Urinary bladder (tissue), 4 donors: ENCODE measurements around the gene NACA2. TPM values are rescaled to one million over a fixed set of nuclear protein-coding genes. Genes with fewer than 3 reads are reported as not detected.
"Not testable (repeated sequence)": the region's sequence is repeated elsewhere in the genome, so short reads cannot be mapped to it uniquely, and the experiment has no call there.

Experiments
- DNase-seq: peaks from one replicate; pipeline ENCODE4 v3.0.0-alpha.2; 2015; ENCODE audit errors: extremely low spot score
- H3K27ac ChIP-seq: one replicate; pipeline ENCODE4 v1.5.1; 2013; ENCODE audit warnings: low read depth, mild to moderate bottlenecking, moderate library complexity
- H3K36me3 ChIP-seq: one replicate; pipeline ENCODE4 v1.6.1; 2013; ENCODE audit warnings: mild to moderate bottlenecking, moderate library complexity; ENCODE audit not compliant: insufficient read depth
- H3K4me1 ChIP-seq: one replicate; pipeline ENCODE4 v1.6.1; 2013; ENCODE audit warnings: mild to moderate bottlenecking, moderate library complexity; ENCODE audit not compliant: insufficient read depth
- H3K4me3 ChIP-seq: one replicate; pipeline ENCODE4 v1.5.1; 2013; ENCODE audit warnings: low read depth, low read length
- WGBS: extraction: QIAGEN DNeasy Blood & Tissue Kit; methylation state at CpG from one replicate; pipeline ENCODE4 v1.1.7; 2013; 5-methylcytosine and 5-hydroxymethylcytosine counted together
- polyA plus RNA-seq: library from polyadenylated mRNA; stranded (reverse); fragments of 200-250 nt; gene quantifications from one replicate; pipeline ENCODE4 v1.2.3, GENCODE V29; 2013
- total RNA-seq: library from RNA; depleted of rRNA; stranded (reverse); fragments of >200 nt; gene quantifications from one replicate; pipeline ENCODE4 v1.2.3, GENCODE V29; 2014
- donor health status: healthy with polysubstance abuse.
- donor health status: healthy.

NACA2 gene
- total and polyA plus RNA-seq, 2 donors: not detected

DNA sequence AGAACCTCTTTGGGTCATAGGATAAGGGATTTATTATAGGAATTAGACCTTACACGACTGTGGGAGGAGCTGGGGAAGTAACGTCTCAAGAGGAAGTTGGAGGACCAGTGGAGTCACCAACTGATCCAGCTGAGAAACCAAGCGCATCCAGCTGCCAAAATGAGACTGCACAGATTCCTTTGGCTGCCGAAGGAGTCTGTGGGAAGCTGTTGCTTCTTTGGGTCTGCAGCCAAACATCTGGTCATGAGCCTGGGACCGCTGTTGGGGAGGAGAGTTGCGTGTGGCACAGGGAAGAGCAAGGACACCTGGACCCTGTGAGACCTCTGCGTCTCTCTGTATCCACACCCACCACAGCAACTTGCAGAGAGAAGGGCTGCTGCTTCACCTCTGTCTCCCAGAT lies 2.4 kb upstream of the NACA2 start:
- DNase-seq: no peak
- Histone ChIP-seq H3K36me3 (no peaks in the 10 kb centered on the region), H3K27ac (no peak overlapping the region), H3K4me1 (no peaks in the 10 kb centered on the region), H3K4me3 (no peak overlapping the region)
- WGBS: 35% methylated on average over 7 of the region's 7 CpGs

DNA sequence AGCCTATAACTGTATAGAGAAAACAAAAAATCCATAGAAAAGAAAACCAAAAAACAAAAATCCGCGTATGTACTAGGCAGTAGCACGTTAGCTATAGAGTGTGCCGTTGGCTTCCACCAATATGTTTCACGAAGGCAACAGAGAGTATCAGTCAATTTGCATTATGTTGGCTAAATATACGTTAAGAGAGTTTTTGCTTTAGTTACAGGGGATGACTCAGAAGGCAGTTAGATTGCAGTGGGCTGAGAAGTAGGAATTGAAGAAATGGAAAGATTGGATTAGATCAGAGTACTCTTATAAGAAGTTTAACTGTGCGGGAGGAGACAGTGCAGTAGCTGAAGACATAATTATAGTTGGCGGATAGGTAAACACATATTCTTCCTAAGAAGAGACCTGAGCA lies 911 bp upstream of the NACA2 start:
- H3K4me1 ChIP-seq: no peaks in the 10 kb centered on the region
- DNase-seq: no peak
- H3K27ac ChIP-seq: no peak overlapping the region
- H3K36me3 ChIP-seq: no peaks in the 10 kb centered on the region
- no peak overlapping the region for H3K4me3 ChIP-seq
- 92% methylated on average over 8 of the region's 8 CpGs for WGBS

DNA sequence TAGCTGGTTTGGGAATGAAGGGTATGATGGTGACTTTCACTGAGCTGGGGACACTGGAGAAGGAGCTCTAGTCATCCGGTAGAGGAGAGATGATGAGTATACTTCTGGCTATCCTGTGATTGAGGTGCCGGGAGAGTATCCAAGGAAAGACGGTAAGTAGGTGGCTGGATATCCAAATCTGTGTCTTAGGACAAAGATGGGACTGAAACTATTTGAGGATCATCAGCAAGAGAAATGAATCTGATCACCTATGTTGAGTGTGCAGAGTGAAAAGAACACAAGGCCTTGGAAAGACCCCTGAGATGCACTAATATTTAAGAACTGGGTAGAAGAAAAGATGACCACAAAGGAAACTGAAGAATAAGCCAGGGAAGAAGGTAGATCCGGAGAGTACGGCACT lies 1.0 kb downstream of the NACA2 start:
- Histone ChIP-seq H3K4me1 (no peaks in the 10 kb centered on the region), H3K27ac (no peak overlapping the region), H3K36me3 (no peaks in the 10 kb centered on the region), H3K4me3 (no peak overlapping the region)
- 97% methylated on average over 5 of the region's 5 CpGs for WGBS
- no peak for DNase-seq

DNA sequence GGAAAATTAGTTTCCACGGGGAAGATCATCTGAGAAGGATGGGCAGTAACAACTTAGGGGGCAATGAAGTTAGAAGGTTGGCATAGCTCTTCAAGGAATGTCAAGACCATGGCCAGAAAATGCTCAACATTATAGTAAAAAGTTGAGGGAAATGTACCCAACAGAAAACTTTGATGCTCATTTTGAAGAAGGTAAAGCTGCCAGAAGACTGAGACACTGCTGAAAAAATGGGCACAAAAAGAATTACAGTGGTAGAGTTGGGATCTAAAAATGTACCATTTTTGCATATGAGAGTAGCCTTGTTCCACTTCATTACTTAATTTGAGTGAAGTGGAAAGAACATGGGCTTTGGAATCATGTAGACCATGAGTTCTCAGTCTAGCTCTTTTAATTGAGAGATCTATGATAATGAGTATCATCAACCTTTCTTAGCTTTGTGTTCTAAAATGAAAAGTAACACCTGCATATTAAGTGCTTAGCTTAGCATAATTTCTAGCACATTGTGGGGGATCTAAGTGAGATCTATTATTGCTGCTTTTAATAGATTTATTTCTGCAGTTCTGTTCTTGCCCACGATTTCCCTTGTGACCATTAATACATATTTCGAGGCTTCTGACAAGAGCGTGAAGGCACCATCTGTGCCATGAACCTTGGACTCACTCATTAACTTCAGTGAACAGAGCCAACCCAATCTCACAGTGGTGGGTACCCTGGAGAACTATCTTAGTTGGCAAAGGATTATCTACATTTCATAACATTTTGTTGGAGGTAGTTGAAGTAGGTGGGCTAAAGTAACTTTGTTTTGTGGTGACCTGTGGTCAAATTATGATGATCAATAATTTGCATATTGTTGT lies 3.0 kb downstream of the NACA2 start:
- WGBS: 89% methylated on average over 4 of the region's 4 CpGs
- H3K4me3 ChIP-seq: no peak overlapping the region
- no peak for DNase-seq
- H3K27ac ChIP-seq: no peak overlapping the region
- no peaks in the 10 kb centered on the region for H3K36me3 ChIP-seq
- no peaks in the 10 kb centered on the region for H3K4me1 ChIP-seq

DNA sequence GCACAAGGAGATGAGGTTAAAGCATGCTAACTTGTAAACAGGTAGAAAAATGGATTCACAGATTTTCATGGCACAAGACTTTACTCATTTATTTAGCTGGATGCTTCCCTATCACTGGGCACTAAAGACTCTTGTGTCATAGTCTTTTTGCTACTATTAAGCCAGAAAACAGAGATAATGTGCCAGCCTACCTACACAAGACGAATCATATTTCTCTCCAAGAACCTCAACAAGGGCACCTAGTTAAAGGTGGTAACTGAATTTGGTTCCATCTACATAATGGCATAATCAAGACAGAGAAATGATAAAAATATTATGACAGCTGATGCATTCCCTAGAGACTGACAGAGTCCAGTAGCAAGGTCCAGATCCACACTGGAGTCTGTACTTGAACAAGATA lies 3.8 kb downstream of the NACA2 start:
- no peak for DNase-seq
- H3K4me1 ChIP-seq: no peaks in the 10 kb centered on the region
- H3K27ac ChIP-seq: no peak overlapping the region
- no peaks in the 10 kb centered on the region for H3K36me3 ChIP-seq
- no peak overlapping the region for H3K4me3 ChIP-seq
- 94% methylated on average over 1 of the region's 1 CpG for WGBS

DNA sequence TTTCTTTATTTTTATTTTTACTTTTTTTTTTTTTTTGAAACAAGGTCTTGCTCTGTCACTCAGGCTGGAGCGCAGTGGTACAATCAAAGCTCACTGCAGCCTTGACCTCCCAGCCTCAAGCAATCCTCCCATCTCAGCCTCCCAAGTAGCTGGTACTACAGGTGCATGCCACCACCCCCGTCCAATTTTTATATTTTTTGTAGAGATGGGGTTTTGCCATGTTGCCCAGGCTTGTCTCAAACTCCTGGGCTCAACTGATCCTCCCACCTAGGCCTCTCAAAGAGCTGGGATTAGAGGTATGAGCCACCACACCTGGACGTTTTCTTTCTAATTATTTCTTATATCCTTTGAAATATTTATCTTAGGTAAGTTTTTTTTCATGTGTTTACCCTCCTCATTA lies 4.4 kb downstream of the NACA2 start:
- H3K36me3 ChIP-seq, DNase-seq, H3K4me1 ChIP-seq, H3K27ac ChIP-seq, H3K4me3 ChIP-seq: not testable (repeated sequence)
- WGBS: 80% methylated on average over 3 of the region's 3 CpGs

DNA sequence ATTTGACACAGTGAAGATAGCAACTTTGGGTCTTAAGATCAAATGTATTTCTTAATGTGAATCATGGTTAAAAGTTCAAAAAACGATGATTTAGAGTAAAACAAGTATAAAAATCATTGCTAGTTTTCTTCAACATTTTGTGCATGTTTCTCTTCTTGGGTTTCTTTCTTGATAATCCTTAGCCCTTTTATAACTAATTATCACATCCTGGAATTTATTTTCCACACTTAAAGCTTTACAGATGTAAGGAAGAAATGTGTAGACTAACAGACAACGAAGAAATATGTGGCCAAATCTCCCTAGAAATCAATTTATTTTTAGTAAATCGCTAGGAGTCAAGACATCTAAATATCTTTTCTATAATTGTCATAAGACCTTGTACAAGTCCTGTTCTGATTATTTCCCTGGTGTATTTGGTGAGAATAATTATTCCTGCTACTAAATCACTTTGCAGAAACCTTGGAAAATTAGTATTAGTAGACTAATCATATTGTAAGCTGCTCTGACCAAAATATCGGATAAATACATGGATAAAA lies 4.9 kb downstream of the NACA2 start:
- no peaks in the 10 kb centered on the region for H3K36me3 ChIP-seq
- H3K4me1 ChIP-seq: no peaks in the 10 kb centered on the region
- no peak overlapping the region for H3K27ac ChIP-seq
- no peak overlapping the region for H3K4me3 ChIP-seq
- no peak for DNase-seq
- 91% methylated on average over 4 of the region's 4 CpGs for WGBS

DNA sequence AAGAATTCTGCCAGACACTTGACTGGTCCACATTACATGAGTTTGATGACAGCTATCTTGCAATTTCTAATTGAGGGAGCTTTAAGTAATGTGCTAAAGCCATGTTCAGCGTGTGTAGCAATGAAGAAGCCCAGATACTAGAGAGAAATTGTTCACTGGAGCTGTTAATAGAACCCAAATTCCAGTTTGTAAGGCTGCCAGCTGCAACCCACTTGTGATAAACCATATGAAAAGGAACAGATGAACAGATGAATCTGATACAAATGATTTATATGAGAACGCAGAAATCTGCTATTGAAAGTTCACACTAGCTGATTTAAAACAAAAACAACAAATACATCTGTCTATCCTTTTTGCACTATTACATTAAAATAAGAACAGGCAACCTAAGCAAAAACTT lies 6.2 kb downstream of the NACA2 start:
- 52% methylated on average over 2 of the region's 2 CpGs for WGBS
- no peak overlapping the region for H3K4me3 ChIP-seq
- H3K36me3 ChIP-seq: no peaks in the 10 kb centered on the region
- DNase-seq: no peak
- no peak overlapping the region for H3K27ac ChIP-seq
- H3K4me1 ChIP-seq: no peaks in the 10 kb centered on the region

DNA sequence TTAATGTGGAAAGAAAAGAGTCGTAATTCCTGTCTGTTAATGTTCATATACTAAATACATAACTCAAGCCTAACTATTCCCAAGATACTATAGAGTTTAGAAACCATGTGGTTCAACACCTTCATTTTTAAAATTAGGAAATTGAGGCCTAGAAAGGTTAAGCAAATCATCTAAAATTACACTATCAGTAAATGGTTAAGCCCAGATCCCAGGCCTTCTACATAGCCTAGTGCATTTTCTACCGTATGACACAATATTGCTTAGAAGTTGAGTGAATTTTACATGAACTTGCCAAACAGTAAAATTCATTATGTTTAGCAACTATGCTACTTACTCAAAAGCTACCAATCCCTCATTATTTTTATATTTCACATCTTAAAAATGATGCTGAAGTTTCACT lies 6.8 kb downstream of the NACA2 start:
- Histone ChIP-seq H3K4me1 (no peaks in the 10 kb centered on the region), H3K4me3 (no peak overlapping the region), H3K36me3 (no peaks in the 10 kb centered on the region), H3K27ac (no peak overlapping the region)
- WGBS: 82% methylated on average over 2 of the region's 2 CpGs
- no peak for DNase-seq

DNA sequence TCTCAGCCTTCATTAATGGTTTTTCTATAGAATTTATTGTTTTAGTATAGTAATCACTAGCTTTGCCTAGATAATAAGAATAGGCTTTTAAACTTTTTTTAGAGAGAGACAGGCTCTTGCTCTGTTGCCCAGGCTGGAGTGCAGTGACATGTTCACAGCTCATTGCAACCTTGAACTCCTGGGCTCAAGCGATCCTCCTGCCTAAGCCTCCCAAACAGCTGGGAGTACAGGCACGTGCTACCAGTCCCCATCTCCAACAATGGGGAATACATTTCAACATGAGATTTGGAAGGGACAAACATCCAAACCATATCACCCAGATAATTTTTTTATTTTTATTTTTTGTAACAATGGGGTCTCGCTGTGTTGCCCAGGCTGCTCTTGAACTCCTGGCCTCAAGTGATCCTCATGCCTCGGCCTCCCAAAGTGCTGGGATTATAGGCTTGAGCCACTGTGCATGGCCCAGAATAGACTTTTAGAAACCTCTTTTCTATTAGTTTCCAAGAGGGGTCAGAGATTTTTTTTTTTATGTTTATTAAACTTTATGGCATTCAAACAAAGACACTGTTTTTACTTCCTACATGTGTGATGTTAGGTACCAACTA lies 7.3 kb downstream of the NACA2 start:
- H3K27ac ChIP-seq: no peak overlapping the region
- WGBS: 96% methylated on average over 4 of the region's 4 CpGs
- DNase-seq: no peak
- H3K4me3 ChIP-seq: no peak overlapping the region
- no peaks in the 10 kb centered on the region for H3K36me3 ChIP-seq
- H3K4me1 ChIP-seq: no peaks in the 10 kb centered on the region

DNA sequence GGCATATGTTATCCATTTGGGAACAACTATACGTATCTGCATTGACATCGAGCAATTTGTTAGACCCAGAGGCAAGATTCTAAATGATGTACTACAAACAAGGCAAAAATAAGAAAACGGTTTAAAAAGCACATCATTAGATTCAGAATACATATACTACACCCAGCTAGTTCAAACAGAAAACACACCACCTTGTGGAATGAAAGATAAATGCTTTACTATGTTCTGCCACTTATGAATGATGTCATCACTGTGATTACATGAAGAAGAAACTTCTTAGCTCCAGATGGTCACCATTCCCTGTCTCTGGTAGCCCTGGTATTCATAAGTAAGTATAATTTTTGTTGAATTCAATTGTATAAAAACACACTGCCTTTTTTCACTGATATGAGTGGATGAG lies 7.8 kb downstream of the NACA2 start:
- Histone ChIP-seq H3K4me3 (no peak overlapping the region), H3K36me3 (no peaks in the 10 kb centered on the region), H3K4me1 (no peaks in the 10 kb centered on the region), H3K27ac (no peak overlapping the region)
- 72% methylated on average over 3 of the region's 3 CpGs for WGBS
- no peak for DNase-seq

DNA sequence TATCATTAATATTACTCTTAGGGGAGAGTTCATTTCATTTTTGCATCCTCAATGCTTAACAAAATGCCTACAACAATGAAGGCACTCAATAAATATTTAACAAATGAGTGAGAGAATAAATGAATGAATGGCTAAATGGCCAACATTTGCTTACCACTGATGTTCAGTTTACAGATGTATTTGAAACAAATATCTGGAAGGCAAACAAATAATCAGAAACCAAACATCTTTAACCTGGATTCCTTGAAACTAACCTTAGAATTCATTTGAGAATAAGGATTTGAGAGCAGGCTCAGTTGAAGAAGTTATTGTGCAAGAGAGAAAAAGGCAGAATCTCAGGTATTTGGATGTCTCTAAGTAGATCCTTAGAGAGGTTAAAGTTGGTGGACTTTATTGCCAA lies 8.4 kb downstream of the NACA2 start:
- Histone ChIP-seq H3K27ac (no peak overlapping the region), H3K4me3 (no peak overlapping the region), H3K36me3 (no peaks in the 10 kb centered on the region), H3K4me1 (no peaks in the 10 kb centered on the region)
- no peak for DNase-seq

DNA sequence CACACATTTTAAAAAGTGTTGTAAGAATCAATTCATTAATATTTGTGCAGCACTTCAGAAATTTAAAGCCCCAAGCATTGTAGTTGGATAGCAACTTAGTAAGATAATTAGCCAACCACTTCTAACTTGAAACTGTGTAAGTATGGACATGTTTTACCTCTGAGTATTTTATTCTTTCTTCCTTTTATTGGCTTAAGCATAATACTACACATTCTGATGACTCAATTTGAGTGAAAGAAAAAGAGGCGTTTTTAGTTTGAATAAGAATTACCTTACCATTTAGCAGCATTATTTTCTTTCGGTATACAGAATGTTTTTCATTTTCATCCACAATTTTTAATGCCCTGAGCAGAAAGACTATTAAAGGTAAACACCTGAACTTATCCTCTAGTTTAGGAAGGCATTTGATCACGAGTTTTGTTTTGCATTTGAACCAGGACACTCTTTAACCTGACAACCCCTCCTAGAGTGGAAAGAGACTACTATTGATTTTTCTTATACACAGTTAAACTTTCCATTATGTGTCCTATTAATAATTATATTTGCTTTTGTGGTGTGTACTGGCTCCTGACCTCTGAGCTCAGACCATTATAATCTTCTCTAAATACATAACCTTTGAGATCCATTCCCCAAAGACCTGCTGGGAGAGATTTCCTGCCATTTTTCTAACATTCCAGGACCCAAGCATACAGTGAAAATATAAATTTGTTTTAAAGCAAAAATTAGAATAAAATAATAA lies 9.2 kb downstream of the NACA2 start:
- 86% methylated on average over 3 of the region's 3 CpGs for WGBS

DNA sequence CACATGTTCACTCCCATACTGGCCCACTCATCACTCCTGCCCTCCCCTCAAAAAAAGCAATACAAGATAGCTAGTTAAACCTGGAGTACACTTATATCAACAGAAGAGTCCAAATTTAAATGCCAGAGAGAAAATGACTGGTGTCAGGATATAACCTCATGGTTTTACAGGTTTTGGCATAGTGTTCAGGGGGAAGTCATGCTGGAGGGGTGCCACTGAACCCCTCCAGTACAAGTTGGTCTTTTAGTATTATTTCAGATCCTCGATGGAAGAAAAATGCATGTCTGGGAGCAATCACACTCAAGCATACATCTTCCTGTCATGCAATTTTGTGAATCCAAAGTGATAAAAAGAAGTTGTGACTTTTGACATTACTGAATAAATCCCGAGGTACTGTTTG lies 10.5 kb downstream of the NACA2 start:
- H3K4me1 ChIP-seq: no peaks in the 10 kb centered on the region
- no peak for DNase-seq
- 37% methylated on average over 2 of the region's 2 CpGs for WGBS
- no peak overlapping the region for H3K27ac ChIP-seq
- H3K36me3 ChIP-seq: no peaks in the 10 kb centered on the region
- H3K4me3 ChIP-seq: no peak overlapping the region

More for the DNA sequence above, 9.2 kb downstream of the NACA2 start:
- no peaks in the 10 kb centered on the region for H3K36me3 ChIP-seq
- no peak overlapping the region for H3K27ac ChIP-seq
- H3K4me3 ChIP-seq: no peak overlapping the region
- H3K4me1 ChIP-seq: no peaks in the 10 kb centered on the region
- no peak for DNase-seq
